SK-N-SH treated with all-trans-retinoic acid at 6 μM for 48 hours (cell line): ENCODE measurements around the gene TBX5.

ENCODE experiments used
- ATAC-seq: fragments of 200-7000 bp; cut with Tn5 transposase; 3 replicates; pipeline ENCODE4 v1.9.1; 2020; ENCODE audit warnings: mild to moderate bottlenecking, moderate library complexity
- ARNTL ChIP-seq: fragments of 450-650 bp; formaldehyde crosslinking; IDR thresholded peaks from 2 replicates; pipeline ENCODE4 v1.5.0; 2020; ENCODE audit warnings: low read depth, mild to moderate bottlenecking, moderate library complexity, borderline replicate concordance
- BACH2 ChIP-seq: fragments of 250-450 bp; sonication (Bioruptor Pico); IDR thresholded peaks from 2 replicates; pipeline ENCODE4 v1.9.0; 2021; ENCODE audit warnings: mild to moderate bottlenecking, borderline replicate concordance
- CSDC2 ChIP-seq: fragments of 250-450 bp; sonication (Bioruptor Pico); IDR thresholded peaks from 2 replicates; pipeline ENCODE4 v1.5.0; 2020; ENCODE audit warnings: mild to moderate bottlenecking, moderate library complexity
- ESRRG ChIP-seq: fragments of 250-450 bp; sonication (Bioruptor Pico); IDR thresholded peaks from 2 replicates; pipeline ENCODE4 v1.6.1; 2021; ENCODE audit warnings: mild to moderate bottlenecking
- GLIS3 ChIP-seq: fragments of 250-450 bp; sonication (Bioruptor Pico); IDR thresholded peaks from 2 replicates; pipeline ENCODE4 v1.5.0; 2020; ENCODE audit warnings: mild to moderate bottlenecking, moderate library complexity
- ISL1 ChIP-seq: fragments of 250-450 bp; sonication (Bioruptor Pico); IDR thresholded peaks from 2 replicates; pipeline ENCODE4 v2.1.2; 2022; ENCODE audit warnings: mild to moderate bottlenecking, moderate library complexity
- OSR1 ChIP-seq: fragments of 250-450 bp; sonication (Bioruptor Pico); IDR thresholded peaks from 2 replicates; pipeline ENCODE4 v1.8.0; 2022; ENCODE audit warnings: moderate library complexity, mild to moderate bottlenecking, inconsistent platforms
- POU6F1 ChIP-seq: fragments of 250-450 bp; sonication (Bioruptor Pico); IDR thresholded peaks from 2 replicates; pipeline ENCODE4 v1.8.0; 2021; ENCODE audit warnings: low read depth, mild to moderate bottlenecking, moderate library complexity, borderline replicate concordance
- PPARA ChIP-seq: fragments of 250-450 bp; sonication (Bioruptor Pico); IDR thresholded peaks from 2 replicates; pipeline ENCODE4 v1.5.0; 2020; ENCODE audit warnings: mild to moderate bottlenecking, borderline replicate concordance
- RARB ChIP-seq: fragments of 250-450 bp; sonication (Bioruptor Pico); IDR thresholded peaks from 2 replicates; pipeline ENCODE4 v1.8.0; 2021; ENCODE audit warnings: mild to moderate bottlenecking, moderate library complexity
- SNAI2 ChIP-seq: fragments of 250-450 bp; sonication (Bioruptor Pico); IDR thresholded peaks from 2 replicates; pipeline ENCODE4 v1.5.0; 2020; ENCODE audit warnings: mild to moderate bottlenecking, moderate library complexity
- TCF4 ChIP-seq: fragments of 250-450 bp; sonication (Bioruptor Pico); IDR thresholded peaks from 2 replicates; pipeline ENCODE4 v1.8.0; 2021; ENCODE audit warnings: mild to moderate bottlenecking, moderate library complexity, borderline replicate concordance
- TOX ChIP-seq: fragments of 250-450 bp; sonication (Bioruptor Pico); IDR thresholded peaks from 2 replicates; pipeline ENCODE4 v1.8.0; 2021; ENCODE audit warnings: mild to moderate bottlenecking, moderate library complexity, borderline replicate concordance
- TSHZ2 ChIP-seq: fragments of 250-450 bp; sonication (Bioruptor Pico); IDR thresholded peaks from 2 replicates; pipeline ENCODE4 v1.5.0; 2020; ENCODE audit warnings: mild to moderate bottlenecking, moderate library complexity
- ZC3H10 ChIP-seq: fragments of 250-450 bp; sonication (Bioruptor Pico); IDR thresholded peaks from 2 replicates; pipeline ENCODE4 v1.5.1; 2021; ENCODE audit warnings: mild to moderate bottlenecking, moderate library complexity
- ZFP3 ChIP-seq: fragments of 250-450 bp; sonication (Bioruptor Pico); IDR thresholded peaks from 2 replicates; pipeline ENCODE4 v1.5.0; 2020; ENCODE audit warnings: mild to moderate bottlenecking, moderate library complexity
- ZFP30 ChIP-seq: fragments of 450-650 bp; formaldehyde crosslinking; IDR thresholded peaks from 2 replicates; pipeline ENCODE4 v1.5.0; 2022; ENCODE audit warnings: mild to moderate bottlenecking, moderate library complexity
- ZNF565 ChIP-seq: fragments of 450-650 bp; formaldehyde crosslinking; conservative IDR thresholded peaks from 2 replicates; pipeline ENCODE4 v1.5.0; 2020; ENCODE audit warnings: low read depth, mild to moderate bottlenecking, moderate library complexity
- ZNF70 ChIP-seq: fragments of 450-650 bp; formaldehyde crosslinking; IDR thresholded peaks from 2 replicates; pipeline ENCODE4 v1.5.0; 2020; ENCODE audit warnings: mild to moderate bottlenecking, moderate library complexity
- ZNF8 ChIP-seq: fragments of 450-650 bp; formaldehyde crosslinking; IDR thresholded peaks from 2 replicates; pipeline ENCODE4 v1.5.0; 2020; ENCODE audit warnings: mild to moderate bottlenecking, moderate library complexity
- TF ChIP-seq, protein P1 (sequence below): fragments of 250-450 bp; sonication (Bioruptor Pico); IDR thresholded peaks from 2 replicates; pipeline ENCODE4 v1.8.0; 2020; ENCODE audit warnings: mild to moderate bottlenecking, moderate library complexity, borderline replicate concordance
- TF ChIP-seq, protein P2 (sequence below): fragments of 250-450 bp; sonication (Bioruptor Pico); IDR thresholded peaks from 2 replicates; pipeline ENCODE4 v1.5.1; 2021; ENCODE audit warnings: mild to moderate bottlenecking, moderate library complexity

The TBX5 gene

DNA sequence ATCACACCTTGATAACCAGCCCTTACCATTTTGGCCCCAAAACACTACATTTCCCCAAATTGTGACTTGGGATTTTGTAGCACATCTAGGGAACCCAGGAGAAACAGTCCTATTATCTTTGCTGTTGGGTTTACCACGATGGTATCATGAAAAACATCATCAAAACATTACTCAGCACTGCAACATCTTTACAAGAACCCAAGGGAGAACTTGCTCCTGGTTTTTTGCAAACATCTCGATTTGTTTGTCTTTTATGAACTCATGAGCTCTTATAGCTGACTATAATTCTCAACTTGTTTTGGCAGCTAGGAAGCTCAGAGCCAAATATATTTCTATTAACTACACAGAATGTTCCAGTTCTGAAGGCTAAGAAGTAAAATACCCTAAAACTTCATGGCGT is 65.7 kb downstream of the TBX5 start:
- no peak for ATAC-seq
- TF ChIP-seq TSHZ2 (CRISPR knock-in tag) (no peak), ESRRG (CRISPR knock-in tag) (no peak), POU6F1 (no peak), CSDC2 (no peak), ZFP3 (CRISPR knock-in tag) (no peak), ZNF8 (CRISPR knock-in tag) (no peak), OSR1 (no peak), PPARA (CRISPR knock-in tag) (no peak)
- TF ChIP-seq, protein P1, sequence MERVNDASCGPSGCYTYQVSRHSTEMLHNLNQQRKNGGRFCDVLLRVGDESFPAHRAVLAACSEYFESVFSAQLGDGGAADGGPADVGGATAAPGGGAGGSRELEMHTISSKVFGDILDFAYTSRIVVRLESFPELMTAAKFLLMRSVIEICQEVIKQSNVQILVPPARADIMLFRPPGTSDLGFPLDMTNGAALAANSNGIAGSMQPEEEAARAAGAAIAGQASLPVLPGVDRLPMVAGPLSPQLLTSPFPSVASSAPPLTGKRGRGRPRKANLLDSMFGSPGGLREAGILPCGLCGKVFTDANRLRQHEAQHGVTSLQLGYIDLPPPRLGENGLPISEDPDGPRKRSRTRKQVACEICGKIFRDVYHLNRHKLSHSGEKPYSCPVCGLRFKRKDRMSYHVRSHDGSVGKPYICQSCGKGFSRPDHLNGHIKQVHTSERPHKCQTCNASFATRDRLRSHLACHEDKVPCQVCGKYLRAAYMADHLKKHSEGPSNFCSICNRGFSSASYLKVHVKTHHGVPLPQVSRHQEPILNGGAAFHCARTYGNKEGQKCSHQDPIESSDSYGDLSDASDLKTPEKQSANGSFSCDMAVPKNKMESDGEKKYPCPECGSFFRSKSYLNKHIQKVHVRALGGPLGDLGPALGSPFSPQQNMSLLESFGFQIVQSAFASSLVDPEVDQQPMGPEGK = no peak

DNA sequence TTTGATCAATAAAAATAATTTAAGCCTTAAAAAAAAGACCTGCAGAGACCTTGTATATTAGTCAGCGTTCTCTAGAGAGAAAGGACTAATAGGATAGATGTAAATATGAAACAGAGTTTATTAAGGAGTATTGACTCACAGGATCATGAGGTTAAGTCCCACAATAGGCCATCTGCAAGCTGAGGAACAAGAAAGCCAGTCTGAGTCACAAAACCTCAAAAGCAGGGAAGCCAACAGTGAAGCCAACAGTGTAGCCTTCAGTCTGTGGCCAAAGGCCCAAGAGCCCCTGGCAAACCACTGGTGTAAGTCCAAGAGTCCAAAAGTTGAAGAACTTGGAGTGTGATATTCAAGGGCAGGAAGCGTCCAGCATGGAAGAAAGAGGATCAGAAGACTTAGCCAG is 66.3 kb downstream of the TBX5 start:
- no peak for TF ChIP-seq OSR1
- no peak for TF ChIP-seq GLIS3 (CRISPR knock-in tag)
- TF ChIP-seq TCF4 (CRISPR knock-in tag) = no peak
- no peak for TF ChIP-seq PPARA (CRISPR knock-in tag)
- TF ChIP-seq ZC3H10 = no peak
- TF ChIP-seq RARB (CRISPR knock-in tag) = no peak
- TF ChIP-seq ISL1 (CRISPR knock-in tag) = no peak
- no peak for TF ChIP-seq ZFP3 (CRISPR knock-in tag)
- TF ChIP-seq ZFP30 (CRISPR knock-in tag) = no peak
- TF ChIP-seq CSDC2 = no peak
- no peak for TF ChIP-seq BACH2 (CRISPR knock-in tag)
- no peak for ATAC-seq

DNA sequence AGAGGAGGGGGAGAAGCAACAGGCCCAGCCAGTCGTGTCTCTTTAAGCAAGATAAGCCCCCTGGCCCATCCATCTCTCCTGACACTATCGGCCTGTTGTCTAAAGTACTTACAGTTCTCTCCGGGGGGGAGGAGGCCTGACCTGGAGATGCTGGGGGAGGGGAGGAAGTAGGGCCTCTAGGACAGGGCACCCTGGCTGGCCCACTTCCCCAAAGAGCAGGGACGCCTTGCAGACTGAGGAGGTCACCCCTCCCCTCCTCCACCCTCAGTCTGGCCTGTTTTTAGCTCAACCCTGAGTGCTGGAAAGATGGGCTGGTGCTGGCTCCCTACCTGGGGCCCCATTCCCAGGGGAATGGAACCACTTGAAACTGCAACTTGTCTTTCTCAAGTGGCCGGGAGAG is 70.3 kb downstream of the TBX5 start:
- no peak for TF ChIP-seq OSR1
- TF ChIP-seq SNAI2 (CRISPR knock-in tag) = no peak
- TF ChIP-seq, all 23 proteins: peak for 0
- no peak for ATAC-seq

DNA sequence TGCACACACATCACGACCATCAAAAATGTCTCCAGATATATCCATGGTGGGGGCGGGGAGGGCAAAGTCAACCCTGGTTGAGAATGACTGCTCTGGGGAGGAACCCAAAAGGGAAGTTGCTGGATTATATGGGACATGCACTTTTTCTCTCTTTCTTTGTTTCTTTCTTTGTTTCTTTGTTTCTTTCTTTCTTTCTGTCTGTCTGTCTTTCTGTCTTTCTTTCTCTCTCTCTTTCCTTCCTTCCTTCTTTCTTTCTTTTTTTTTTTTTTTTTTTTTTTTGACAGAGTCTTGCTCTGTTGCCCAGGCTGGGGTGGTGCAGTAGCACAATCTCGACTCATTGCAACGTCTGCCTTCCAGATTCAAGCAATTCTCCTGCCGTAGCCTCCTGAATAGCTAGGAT is 71.5 kb downstream of the TBX5 start:
- TF ChIP-seq ISL1 (CRISPR knock-in tag) = no peak
- TF ChIP-seq RARB (CRISPR knock-in tag) = no peak
- TF ChIP-seq TCF4 (CRISPR knock-in tag) = no peak
- TF ChIP-seq TOX = no peak
- no peak for TF ChIP-seq BACH2 (CRISPR knock-in tag)
- no peak for TF ChIP-seq ZNF8 (CRISPR knock-in tag)
- no peak for TF ChIP-seq ZFP30 (CRISPR knock-in tag)
- no peak for TF ChIP-seq ZNF70
- TF ChIP-seq, protein P1 = no peak
- TF ChIP-seq CSDC2 = no peak
- TF ChIP-seq ZC3H10 = no peak
- TF ChIP-seq, protein P2, sequence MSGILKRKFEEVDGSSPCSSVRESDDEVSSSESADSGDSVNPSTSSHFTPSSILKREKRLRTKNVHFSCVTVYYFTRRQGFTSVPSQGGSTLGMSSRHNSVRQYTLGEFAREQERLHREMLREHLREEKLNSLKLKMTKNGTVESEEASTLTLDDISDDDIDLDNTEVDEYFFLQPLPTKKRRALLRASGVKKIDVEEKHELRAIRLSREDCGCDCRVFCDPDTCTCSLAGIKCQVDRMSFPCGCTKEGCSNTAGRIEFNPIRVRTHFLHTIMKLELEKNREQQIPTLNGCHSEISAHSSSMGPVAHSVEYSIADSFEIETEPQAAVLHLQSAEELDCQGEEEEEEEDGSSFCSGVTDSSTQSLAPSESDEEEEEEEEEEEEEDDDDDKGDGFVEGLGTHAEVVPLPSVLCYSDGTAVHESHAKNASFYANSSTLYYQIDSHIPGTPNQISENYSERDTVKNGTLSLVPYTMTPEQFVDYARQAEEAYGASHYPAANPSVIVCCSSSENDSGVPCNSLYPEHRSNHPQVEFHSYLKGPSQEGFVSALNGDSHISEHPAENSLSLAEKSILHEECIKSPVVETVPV (CRISPR knock-in tag) = no peak
- no peak for TF ChIP-seq ESRRG (CRISPR knock-in tag)
- no peak for TF ChIP-seq SNAI2 (CRISPR knock-in tag)
- no peak for TF ChIP-seq ZNF565 (CRISPR knock-in tag)
- TF ChIP-seq ARNTL (CRISPR knock-in tag) = no peak
- TF ChIP-seq ZFP3 (CRISPR knock-in tag) = no peak
- no peak for TF ChIP-seq TSHZ2 (CRISPR knock-in tag)
- no peak for TF ChIP-seq PPARA (CRISPR knock-in tag)
- no peak for ATAC-seq
